Upper lobe of left lung (tissue), 4 donors: ENCODE data around the gene CHST8.

ENCODE experiments used
- POLR2A ChIP-seq, 4 donors: fragments of 450-650 bp; IDR thresholded peaks; one replicate each; pipeline ENCODE4 v1.5.1; 2016 to 2017; ENCODE audit warnings: antibody characterized with exemption in 4 of 4, mild to moderate bottlenecking in 2 of 4
- POLR2AphosphoS5 ChIP-seq, 2 donors: sonication (generic); formaldehyde crosslinking; IDR thresholded peaks; one replicate each; pipeline ENCODE4 v1.5.1; 2017; ENCODE audit warnings: antibody characterized with exemption in 2 of 2
- TF ChIP-seq, protein P1 (sequence below), 6 experiments: fragments of 450-650 bp in 4 of 6; fragments of 200-600 bp in 2 of 6; sonication (generic) in 2 of 6; IDR thresholded peaks; one replicate each; pipeline ENCODE4 v1.5.1; 2016 to 2019; ENCODE audit warnings: antibody characterized with exemption in 6 of 6

DNA sequence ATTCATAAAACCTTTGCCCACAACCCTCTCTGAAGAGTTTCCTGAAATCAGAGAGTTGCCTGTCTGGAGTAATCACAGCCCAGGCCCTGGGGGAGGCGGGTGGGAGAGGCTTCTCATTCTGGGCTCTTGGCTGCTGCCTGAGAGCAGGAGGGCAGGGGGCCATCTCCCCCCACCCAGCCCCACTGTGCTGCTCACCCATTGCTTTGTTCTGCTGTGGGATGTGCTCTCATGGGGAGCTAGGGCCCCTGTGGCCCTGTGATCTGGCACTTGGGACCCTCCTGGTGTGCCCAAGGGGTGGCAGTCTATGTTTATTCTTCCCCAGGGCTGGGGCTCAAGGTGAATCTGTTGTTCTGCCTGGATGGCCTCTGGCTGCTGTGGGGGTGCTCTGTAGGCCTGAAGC, 181.0 kb downstream of the CHST8 start:
- no peak for TF ChIP-seq POLR2A (IDR thresholded peaks at IDR 0.05)
- TF ChIP-seq, protein P1, sequence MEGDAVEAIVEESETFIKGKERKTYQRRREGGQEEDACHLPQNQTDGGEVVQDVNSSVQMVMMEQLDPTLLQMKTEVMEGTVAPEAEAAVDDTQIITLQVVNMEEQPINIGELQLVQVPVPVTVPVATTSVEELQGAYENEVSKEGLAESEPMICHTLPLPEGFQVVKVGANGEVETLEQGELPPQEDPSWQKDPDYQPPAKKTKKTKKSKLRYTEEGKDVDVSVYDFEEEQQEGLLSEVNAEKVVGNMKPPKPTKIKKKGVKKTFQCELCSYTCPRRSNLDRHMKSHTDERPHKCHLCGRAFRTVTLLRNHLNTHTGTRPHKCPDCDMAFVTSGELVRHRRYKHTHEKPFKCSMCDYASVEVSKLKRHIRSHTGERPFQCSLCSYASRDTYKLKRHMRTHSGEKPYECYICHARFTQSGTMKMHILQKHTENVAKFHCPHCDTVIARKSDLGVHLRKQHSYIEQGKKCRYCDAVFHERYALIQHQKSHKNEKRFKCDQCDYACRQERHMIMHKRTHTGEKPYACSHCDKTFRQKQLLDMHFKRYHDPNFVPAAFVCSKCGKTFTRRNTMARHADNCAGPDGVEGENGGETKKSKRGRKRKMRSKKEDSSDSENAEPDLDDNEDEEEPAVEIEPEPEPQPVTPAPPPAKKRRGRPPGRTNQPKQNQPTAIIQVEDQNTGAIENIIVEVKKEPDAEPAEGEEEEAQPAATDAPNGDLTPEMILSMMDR (IDR thresholded peaks at IDR 0.05) = no peak
- no peak for TF ChIP-seq POLR2AphosphoS5 (IDR thresholded peaks at IDR 0.05)
